PC-3 (cell line): ENCODE data around the gene PDK1.

Experiments used
- CTCF ChIP-seq: fragments of 300-600 bp; sonication (generic); conservative IDR thresholded peaks from 2 replicates; pipeline ENCODE4 v1.5.1; 2017; ENCODE audit warnings: antibody characterized with exemption, low read depth, mild to moderate bottlenecking, low read length
- EZH2 ChIP-seq: fragments of 300-600 bp; sonication (generic); IDR thresholded peaks from one replicate; pipeline ENCODE4 v1.6.1; 2017; ENCODE audit warnings: antibody characterized with exemption, mild to moderate bottlenecking, low read length; ENCODE audit not compliant: unreplicated experiment
- EZH2phosphoT487 ChIP-seq: fragments of 300-600 bp; sonication (generic); IDR thresholded peaks from 2 replicates; pipeline ENCODE4 v1.6.1; 2018; ENCODE audit warnings: mild to moderate bottlenecking, antibody characterized with exemption, low read length, borderline replicate concordance

- TF ChIP-seq CTCF (no peak), EZH2 (no peak), EZH2phosphoT487 (no peak)
Measured at GRCh38 chr2:172634477-172634876, 78.6 kb downstream of the PDK1 start.
